ENCODE data around the gene TADA3.

Gene TADA3

DNA sequence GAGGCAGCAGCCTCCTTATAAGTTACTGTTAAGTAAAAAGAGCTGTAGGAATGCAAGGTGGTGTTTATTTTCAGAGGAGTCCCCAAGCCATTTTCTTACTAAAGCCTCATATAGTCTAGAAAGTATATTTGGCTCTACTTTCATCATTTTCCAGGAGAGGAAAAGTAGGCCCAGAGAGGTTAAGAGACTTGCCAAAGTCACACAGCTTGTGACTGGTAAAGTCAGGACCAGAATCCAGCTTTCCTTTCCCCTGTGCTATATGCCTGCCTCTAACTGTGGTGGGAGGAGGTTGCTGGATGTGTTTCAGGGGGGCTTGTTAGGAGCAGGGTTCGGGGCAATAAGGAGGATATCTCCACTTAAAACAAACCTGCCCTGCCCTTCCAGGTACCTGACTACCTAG, 49.7 kb downstream of the TADA3 start:
- no peak for TF ChIP-seq EZH2phosphoT487 (IDR thresholded peaks at IDR 0.05; ENCODE audit: borderline replicate concordance, low read length)
- TF ChIP-seq, protein P1, sequence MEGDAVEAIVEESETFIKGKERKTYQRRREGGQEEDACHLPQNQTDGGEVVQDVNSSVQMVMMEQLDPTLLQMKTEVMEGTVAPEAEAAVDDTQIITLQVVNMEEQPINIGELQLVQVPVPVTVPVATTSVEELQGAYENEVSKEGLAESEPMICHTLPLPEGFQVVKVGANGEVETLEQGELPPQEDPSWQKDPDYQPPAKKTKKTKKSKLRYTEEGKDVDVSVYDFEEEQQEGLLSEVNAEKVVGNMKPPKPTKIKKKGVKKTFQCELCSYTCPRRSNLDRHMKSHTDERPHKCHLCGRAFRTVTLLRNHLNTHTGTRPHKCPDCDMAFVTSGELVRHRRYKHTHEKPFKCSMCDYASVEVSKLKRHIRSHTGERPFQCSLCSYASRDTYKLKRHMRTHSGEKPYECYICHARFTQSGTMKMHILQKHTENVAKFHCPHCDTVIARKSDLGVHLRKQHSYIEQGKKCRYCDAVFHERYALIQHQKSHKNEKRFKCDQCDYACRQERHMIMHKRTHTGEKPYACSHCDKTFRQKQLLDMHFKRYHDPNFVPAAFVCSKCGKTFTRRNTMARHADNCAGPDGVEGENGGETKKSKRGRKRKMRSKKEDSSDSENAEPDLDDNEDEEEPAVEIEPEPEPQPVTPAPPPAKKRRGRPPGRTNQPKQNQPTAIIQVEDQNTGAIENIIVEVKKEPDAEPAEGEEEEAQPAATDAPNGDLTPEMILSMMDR (IDR thresholded peaks at IDR 0.05; ENCODE audit: low read depth, low read length, poor library complexity, severe bottlenecking), result no peak
- Histone ChIP-seq H3K9me2 (replicated peaks; ENCODE audit: control insufficient read depth, low read length) (no peaks in the 10 kb centered on the region), H3K9me3 (ENCODE audit: control insufficient read depth, insufficient read depth, low read length) (no peaks in the 10 kb centered on the region), H4K20me1 (ENCODE audit: control insufficient read depth, insufficient read depth, low read depth, low read length) (no peaks in the 10 kb centered on the region), H3F3A (ENCODE audit: control insufficient read depth, insufficient read depth) (peaks cover 6% of the 10 kb centered on the region), H3K79me2 (ENCODE audit: control insufficient read depth, low read length) (peaks cover 9% of the 10 kb centered on the region), H3K36me3 (ENCODE audit: control insufficient read depth, low read length) (peaks cover 98% of the 10 kb centered on the region), H3K27ac (ENCODE audit: low read depth, low read length) (no peak overlapping the region), H3K4me1 (ENCODE audit: control insufficient read depth, low read length) (no peaks in the 10 kb centered on the region), H3K4me3 (ENCODE audit: low read length) (no peak overlapping the region), H3K4me2 (ENCODE audit: low read length) (no peak overlapping the region), H3K27me3 (ENCODE audit: control insufficient read depth, low read length) (no peaks in the 10 kb centered on the region)

DNA sequence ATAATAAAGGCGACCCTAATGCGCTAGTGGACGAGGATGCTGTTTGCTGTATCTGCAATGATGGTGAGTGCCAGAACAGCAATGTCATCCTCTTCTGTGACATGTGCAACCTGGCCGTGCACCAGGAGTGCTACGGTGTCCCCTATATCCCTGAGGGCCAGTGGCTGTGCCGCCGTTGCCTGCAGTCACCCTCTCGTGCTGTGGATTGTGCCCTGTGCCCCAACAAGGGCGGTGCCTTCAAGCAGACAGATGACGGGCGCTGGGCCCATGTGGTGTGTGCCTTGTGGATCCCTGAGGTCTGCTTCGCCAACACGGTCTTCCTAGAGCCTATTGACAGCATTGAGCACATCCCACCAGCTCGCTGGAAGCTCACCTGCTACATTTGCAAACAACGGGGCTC, 53.1 kb downstream of the TADA3 start:
- no peaks in the 10 kb centered on the region for H3F3A ChIP-seq (ENCODE audit: control insufficient read depth, insufficient read depth)
- no peak overlapping the region for H3K27ac ChIP-seq (ENCODE audit: low read depth, low read length)
- H3K9me2 ChIP-seq (replicated peaks; ENCODE audit: control insufficient read depth, low read length), result no peaks in the 10 kb centered on the region
- no peaks in the 10 kb centered on the region for H3K9me3 ChIP-seq (ENCODE audit: control insufficient read depth, insufficient read depth, low read length)
- peaks cover 36% of the 10 kb centered on the region for H3K79me2 ChIP-seq (ENCODE audit: control insufficient read depth, low read length)
- H3K4me2 ChIP-seq (ENCODE audit: low read length), result no peak overlapping the region
- TF ChIP-seq, protein P1 (IDR thresholded peaks at IDR 0.05; ENCODE audit: low read depth, low read length, poor library complexity, severe bottlenecking), result no peak
- no peak for TF ChIP-seq EZH2phosphoT487 (IDR thresholded peaks at IDR 0.05; ENCODE audit: borderline replicate concordance, low read length)
- H3K4me1 ChIP-seq (ENCODE audit: control insufficient read depth, low read length), result no peaks in the 10 kb centered on the region
- H4K20me1 ChIP-seq (ENCODE audit: control insufficient read depth, insufficient read depth, low read depth, low read length), result peaks cover 1% of the 10 kb centered on the region; the same call in 1 of the 2 replicates
- no peak overlapping the region for H3K4me3 ChIP-seq (ENCODE audit: low read length)
- H3K27me3 ChIP-seq (ENCODE audit: control insufficient read depth, low read length), result no peaks in the 10 kb centered on the region
- peaks cover 96% of the 10 kb centered on the region for H3K36me3 ChIP-seq (ENCODE audit: control insufficient read depth, low read length)

DNA sequence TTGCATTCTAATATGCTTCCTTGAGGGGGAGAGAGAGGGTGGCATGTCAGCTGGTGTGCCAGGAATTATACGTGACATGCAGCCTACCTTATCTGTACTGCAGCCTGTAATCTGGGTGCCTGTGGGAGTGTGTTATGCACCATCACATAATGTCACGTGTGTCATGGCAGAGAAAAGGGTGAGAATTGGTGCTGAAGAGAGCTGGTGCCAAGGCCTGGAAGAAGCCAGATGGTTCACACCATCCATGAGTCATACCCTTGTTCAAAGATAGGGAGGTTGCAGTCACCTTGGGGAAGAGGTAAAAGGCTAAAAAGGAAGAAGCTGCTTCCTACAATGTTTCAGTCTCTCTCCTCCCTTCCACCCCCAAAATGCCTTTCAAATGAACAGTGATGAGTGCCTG, 55.4 kb downstream of the TADA3 start:
- Histone ChIP-seq H3K9me3 (ENCODE audit: control insufficient read depth, insufficient read depth, low read length) (no peaks in the 10 kb centered on the region), H3K4me2 (ENCODE audit: low read length) (no peak overlapping the region), H3K27me3 (ENCODE audit: control insufficient read depth, low read length) (no peaks in the 10 kb centered on the region), H4K20me1 (ENCODE audit: control insufficient read depth, insufficient read depth, low read depth, low read length) (peaks cover 20% of the 10 kb centered on the region), H3K79me2 (ENCODE audit: control insufficient read depth, low read length) (peaks cover 60% of the 10 kb centered on the region), H3K9me2 (replicated peaks; ENCODE audit: control insufficient read depth, low read length) (no peaks in the 10 kb centered on the region), H3K36me3 (ENCODE audit: control insufficient read depth, low read length) (peaks cover 94% of the 10 kb centered on the region), H3K4me1 (ENCODE audit: control insufficient read depth, low read length) (peaks cover 10% of the 10 kb centered on the region), H3K4me3 (ENCODE audit: low read length) (no peak overlapping the region), H3F3A (ENCODE audit: control insufficient read depth, insufficient read depth) (no peaks in the 10 kb centered on the region), H3K27ac (ENCODE audit: low read depth, low read length) (no peak overlapping the region)
- TF ChIP-seq, protein P1 (IDR thresholded peaks at IDR 0.05; ENCODE audit: low read depth, low read length, poor library complexity, severe bottlenecking), result no peak
- TF ChIP-seq EZH2phosphoT487 (IDR thresholded peaks at IDR 0.05; ENCODE audit: borderline replicate concordance, low read length), result no peak

All from DOHH2 (cell line).